GM12865 (cell line): ENCODE results near the gene SLC15A3.

Source experiments
- DNase-seq: peaks from one replicate; pipeline ENCODE4 v3.0.0; 2010; ENCODE audit warnings: low read depth
- H3K4me3 ChIP-seq: 2 replicates; pipeline ENCODE4 v1.5.1; 2011; ENCODE audit warnings: mild to moderate bottlenecking, low read depth, low read length, control low read depth
- CTCF ChIP-seq: IDR thresholded peaks from 2 replicates; pipeline ENCODE4 v1.5.1; 2011; ENCODE audit warnings: low read length, control low read depth, low read depth, inconsistent platforms; ENCODE audit not compliant: insufficient read depth; ENCODE audit errors: missing control alignments

SLC15A3 gene

GRCh38 chr11:60921777-60922335, 30.1 kb downstream of the SLC15A3 start:
- TF ChIP-seq CTCF: no peak
- H3K4me3 ChIP-seq: no peak overlapping the region
- DNase-seq: no peak

- no peak for TF ChIP-seq CTCF
Measured at GRCh38 chr11:60921259-60921658, 30.7 kb downstream of the SLC15A3 start.

GRCh38 chr11:60919956-60920355, 32.0 kb downstream of the SLC15A3 start:
- DNase-seq: no peak
- TF ChIP-seq CTCF: no peak

More at GRCh38 chr11:60921259-60921658, 30.7 kb downstream of the SLC15A3 start:
- no peak overlapping the region for H3K4me3 ChIP-seq
- no peak for DNase-seq

GRCh38 chr11:60919320-60919719, 32.7 kb downstream of the SLC15A3 start:
- TF ChIP-seq CTCF: no peak
- no peak for DNase-seq
- no peak overlapping the region for H3K4me3 ChIP-seq

More at GRCh38 chr11:60919956-60920355, 32.0 kb downstream of the SLC15A3 start:
- no peak overlapping the region for H3K4me3 ChIP-seq

- DNase-seq: no peak
- no peak overlapping the region for H3K4me3 ChIP-seq
- TF ChIP-seq CTCF: no peak
Measured at GRCh38 chr11:60918939-60919265, 33.1 kb downstream of the SLC15A3 start.

- TF ChIP-seq CTCF: no peak
- no peak overlapping the region for H3K4me3 ChIP-seq
- DNase-seq: no peak
Measured at GRCh38 chr11:60918251-60918938, 33.6 kb downstream of the SLC15A3 start.

GRCh38 chr11:60917267-60917666, 34.7 kb downstream of the SLC15A3 start:
- TF ChIP-seq CTCF: no peak
- no peak for DNase-seq
- H3K4me3 ChIP-seq: no peak overlapping the region
